GM21723 (cell line): ENCODE data around the gene MPND.
"Not testable (repeated sequence)": the region's sequence is repeated elsewhere in the genome, so short reads cannot be mapped to it uniquely, and the experiment has no call there.

ENCODE experiments used
- ATAC-seq: cut with Tn5 transposase; IDR thresholded peaks from one replicate; pipeline ENCODE4 v1.9.1; 2021; ENCODE audit warnings: mild to moderate bottlenecking, moderate library complexity; ENCODE audit not compliant: unreplicated experiment

MPND gene

DNA sequence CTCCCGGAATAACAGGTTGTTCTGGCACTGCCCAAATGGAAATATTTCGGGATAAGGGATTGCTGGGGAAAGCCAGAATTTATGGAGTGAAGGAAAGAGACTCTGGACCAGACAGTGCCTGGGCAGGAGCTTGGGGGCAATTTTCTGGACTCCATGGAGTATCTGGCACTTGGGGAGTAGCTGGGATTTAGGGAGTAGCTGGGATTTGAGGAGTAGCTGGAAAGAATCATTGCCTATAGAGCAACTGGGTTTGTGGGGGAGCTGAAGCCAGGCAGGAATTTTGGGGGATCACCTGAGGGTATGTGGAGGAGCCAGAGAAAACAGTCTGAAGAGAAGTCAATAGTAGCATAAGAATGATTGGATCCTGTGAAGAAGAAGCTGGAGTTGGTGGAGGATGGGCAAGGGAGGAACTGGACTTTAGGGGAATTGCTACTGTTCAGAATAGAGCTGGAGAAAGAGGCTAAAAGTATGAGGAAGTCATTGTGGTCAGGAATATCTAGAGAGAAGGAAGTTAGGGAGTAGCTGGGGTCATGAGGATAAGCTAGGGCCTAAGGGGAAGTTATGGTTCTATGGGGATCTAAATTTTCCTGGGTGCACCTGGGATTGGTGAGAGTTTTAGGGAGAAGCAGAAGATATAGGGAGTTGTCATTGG is 24.2 kb upstream of the MPND start:
- ATAC-seq, result no peak

- no peak for ATAC-seq
Observed at GRCh38 chr19:4320419-4320818, 22.9 kb upstream of the MPND start.

- ATAC-seq, result no peak
Observed at GRCh38 chr19:4322942-4323665, 20.3 kb upstream of the MPND start.

GRCh38 chr19:4323692-4324091 is 19.7 kb upstream of the MPND start:
- ATAC-seq, result no peak

DNA sequence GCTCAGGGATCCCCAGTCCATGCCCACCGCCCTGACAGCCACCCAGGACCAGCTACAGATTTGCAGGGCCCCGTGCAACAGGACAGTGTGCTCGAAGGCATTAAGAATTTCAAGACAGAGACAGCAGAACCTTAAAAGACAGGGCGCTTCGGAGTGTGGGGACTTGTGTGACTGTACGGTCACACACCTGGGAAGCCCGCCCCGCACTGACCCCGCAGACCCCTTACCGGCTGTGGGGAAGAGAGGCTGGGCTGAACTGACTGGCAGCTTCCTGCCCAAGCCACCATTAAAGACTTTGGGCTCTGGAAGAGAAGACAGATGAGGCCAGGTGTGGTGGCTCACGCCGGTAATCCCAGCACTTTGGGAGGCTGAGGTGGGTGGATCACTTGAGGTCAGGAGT is 19.1 kb upstream of the MPND start:
- no peak for ATAC-seq

GRCh38 chr19:4326215-4326836 is 17.0 kb upstream of the MPND start:
- ATAC-seq, result no peak

- no peak for ATAC-seq
Observed at GRCh38 chr19:4326837-4327251, 16.5 kb upstream of the MPND start.

GRCh38 chr19:4327252-4327876 is 16.0 kb upstream of the MPND start:
- ATAC-seq, result no peak

GRCh38 chr19:4327877-4328242 is 15.5 kb upstream of the MPND start:
- peak; percentile 12 for ATAC-seq

DNA sequence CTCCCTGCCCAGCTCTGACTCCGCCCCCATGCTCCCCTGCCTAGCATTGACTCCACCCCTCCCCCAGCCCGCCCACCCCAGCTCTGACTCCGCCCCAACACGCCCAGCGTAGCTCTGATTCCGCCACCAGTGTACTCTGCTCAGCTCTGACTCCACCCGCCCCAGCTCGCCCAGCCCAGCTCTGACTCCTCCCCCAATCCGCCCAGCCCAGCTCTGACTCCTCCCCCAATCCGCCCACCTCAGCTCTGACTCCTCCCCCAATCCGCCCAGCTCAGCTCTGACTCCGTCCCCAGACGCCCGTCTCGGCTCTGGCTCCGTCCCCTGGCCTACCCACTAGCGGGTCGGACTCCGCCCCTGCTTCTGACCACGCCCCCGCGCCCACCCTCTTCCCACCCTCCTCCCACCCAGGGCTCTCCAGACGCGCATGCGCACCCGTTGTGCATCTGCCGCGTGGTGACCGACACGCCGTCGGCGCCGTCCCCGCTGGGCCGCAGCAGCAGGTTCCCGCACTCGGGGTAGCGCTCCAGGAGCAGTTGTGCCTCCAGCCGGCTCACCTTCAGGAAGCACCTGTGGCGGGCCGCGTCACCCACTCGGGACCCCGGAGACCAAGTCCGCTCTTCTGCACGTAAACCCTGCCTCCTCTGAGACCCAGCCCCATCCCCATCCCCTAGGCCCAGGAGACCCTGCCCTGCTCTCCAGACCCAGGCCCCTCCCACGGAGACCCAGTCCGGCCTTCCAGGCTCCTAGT is 14.9 kb upstream of the MPND start:
- ATAC-seq, result peak; percentile 67

GRCh38 chr19:4328991-4329681 is 14.2 kb upstream of the MPND start:
- not testable (repeated sequence) for ATAC-seq

- no peak for ATAC-seq
Observed at GRCh38 chr19:4329858-4330257, 13.5 kb upstream of the MPND start.

- ATAC-seq, result no peak
Observed at GRCh38 chr19:4334929-4335570, 8.3 kb upstream of the MPND start.

- no peak for ATAC-seq
Observed at GRCh38 chr19:4337906-4338440, 5.4 kb upstream of the MPND start.

GRCh38 chr19:4338441-4339355 is 4.7 kb upstream of the MPND start, which contains the start of gene STAP2:
TSS of gene STAP2 (minus strand) at chr19:4338827. CDS start at chr19:4338753, 74 bp downstream.
- no peak for ATAC-seq

DNA sequence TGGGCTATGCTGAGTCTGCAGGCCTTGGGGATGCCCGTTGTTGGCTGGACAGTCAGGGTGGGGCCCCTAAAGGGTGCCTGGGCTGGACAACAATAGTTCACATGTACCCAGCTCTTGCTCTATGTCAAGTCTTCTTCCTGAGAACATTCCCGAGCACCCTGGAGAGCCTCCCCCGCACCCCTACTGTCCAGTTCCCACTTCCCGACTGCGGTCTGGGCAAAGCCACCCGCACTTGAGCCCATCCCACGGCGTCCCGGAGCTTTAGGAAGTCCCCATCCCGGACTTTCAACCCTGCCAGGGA is 1.1 kb upstream of the MPND start:
- no peak for ATAC-seq

DNA sequence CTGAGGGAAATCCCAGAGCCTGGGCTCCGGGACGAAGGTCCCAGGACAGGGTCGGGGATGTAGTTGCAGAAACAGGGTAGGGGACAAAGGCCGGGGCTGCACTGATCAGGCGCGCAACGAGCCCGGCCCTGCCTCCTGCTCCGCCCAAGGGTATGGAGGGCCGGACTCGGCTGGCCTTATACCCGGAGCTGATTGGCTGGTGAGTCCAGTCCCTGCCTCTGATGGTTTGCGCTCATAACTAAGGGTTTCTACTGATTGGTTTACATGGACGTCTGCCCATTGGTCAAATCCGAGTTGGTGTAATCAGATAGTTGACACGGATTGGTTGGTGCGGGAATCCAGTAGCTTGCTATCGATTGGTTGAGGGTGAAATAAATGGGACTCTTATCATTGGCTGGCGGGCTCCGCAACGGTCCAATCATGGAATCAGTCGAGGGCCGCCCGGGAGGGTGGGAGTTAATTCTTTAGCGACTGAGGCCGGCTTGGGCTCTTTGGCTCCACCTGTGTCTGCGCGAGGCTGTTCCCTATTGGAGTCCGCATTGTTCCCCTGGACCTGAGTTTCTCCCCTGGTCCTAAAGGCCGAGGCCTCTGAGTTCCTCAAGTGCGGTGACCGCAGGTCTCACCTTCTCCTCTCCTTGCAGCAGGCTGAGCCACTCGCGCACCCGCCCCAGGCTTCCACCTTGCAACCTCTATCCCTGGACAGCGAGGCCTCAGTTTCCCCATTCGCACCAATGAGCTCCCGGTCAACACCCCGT is 570 bp upstream of the MPND start:
- ATAC-seq, result peak; percentile 85
